Activated T-helper 9 cell treated with anti-CD3 and anti-CD28 coated beads, Interleukin-2, amount 50 U/mL, for 16 hours (primary cell): ENCODE measurements around the gene ARHGAP19.

ENCODE experiments used
- DNase-seq: peaks from one replicate; pipeline ENCODE4 v3.0.0-alpha.2; 2020; ENCODE audit warnings: low read depth

Gene ARHGAP19

GRCh38 chr10:97228775-97229157, 63.7 kb downstream of the ARHGAP19 start:
- DNase-seq: no peak

GRCh38 chr10:97228130-97228774, 64.2 kb downstream of the ARHGAP19 start:
- no peak for DNase-seq

- no peak for DNase-seq
These were observed 66.0 kb downstream of the ARHGAP19 start for GRCh38 chr10:97226398-97226797.

GRCh38 chr10:97224483-97225435, 67.7 kb downstream of the ARHGAP19 start:
- no peak for DNase-seq

- DNase-seq: no peak
These were observed 70.0 kb downstream of the ARHGAP19 start for GRCh38 chr10:97222326-97222961.

GRCh38 chr10:97220355-97220754, 72.1 kb downstream of the ARHGAP19 start:
- DNase-seq: no peak

- DNase-seq: no peak
These were observed 75.1 kb downstream of the ARHGAP19 start for GRCh38 chr10:97217299-97217698.

- DNase-seq: no peak
These were observed 76.7 kb downstream of the ARHGAP19 start for GRCh38 chr10:97215619-97216260.

- no peak for DNase-seq
These were observed 79.0 kb downstream of the ARHGAP19 start for GRCh38 chr10:97213431-97213830.

- no peak for DNase-seq
These were observed 81.2 kb downstream of the ARHGAP19 start for GRCh38 chr10:97211229-97211628.

GRCh38 chr10:97210543-97210960, 81.9 kb downstream of the ARHGAP19 start:
- peak; percentile 54 for DNase-seq

- DNase-seq: no peak
These were observed 84.6 kb downstream of the ARHGAP19 start for GRCh38 chr10:97207756-97208346.

GRCh38 chr10:97207131-97207530, 85.3 kb downstream of the ARHGAP19 start:
- DNase-seq: no peak

GRCh38 chr10:97204826-97205679, 87.4 kb downstream of the ARHGAP19 start:
- no peak for DNase-seq

- no peak for DNase-seq
These were observed 89.2 kb downstream of the ARHGAP19 start for GRCh38 chr10:97203220-97203619.

- DNase-seq: no peak
These were observed 91.8 kb downstream of the ARHGAP19 start for GRCh38 chr10:97200616-97201015.

GRCh38 chr10:97199152-97199551, 93.3 kb downstream of the ARHGAP19 start:
- no peak for DNase-seq

- DNase-seq: no peak
These were observed 95.4 kb downstream of the ARHGAP19 start for GRCh38 chr10:97197030-97197500.

- DNase-seq: peak; percentile 37
These were observed 96.0 kb downstream of the ARHGAP19 start for GRCh38 chr10:97196223-97197029.

GRCh38 chr10:97195706-97196222, 96.7 kb downstream of the ARHGAP19 start:
- no peak for DNase-seq
